Endothelial cell of umbilical vein (primary cell): ENCODE data around the gene RLIM. TPM values are rescaled to one million over a fixed set of nuclear protein-coding genes. Genes with fewer than 3 reads are reported as not detected.

ENCODE experiments used
- BruUV-seq: library from RNA; stranded (reverse); fragments of 400-500 nt; replicated peaks from 2 replicates; lab custom pipeline; 2021; lab: Mats Ljungman, UMichigan
- CTCF ChIA-PET: fragments of 300-600, 350-600 bp; sonication (Branson Sonifier 250); formaldehyde crosslinking; loops from one replicate; lab custom pipeline; 2021; ENCODE audit warnings: antibody characterized with exemption, inconsistent platforms; lab: Charles Lee
- POLR2A ChIA-PET: fragments of 300-600, 350-600 bp; sonication (Branson Sonifier 250); formaldehyde crosslinking; loops from one replicate; lab custom pipeline; 2021; ENCODE audit warnings: antibody characterized with exemption, inconsistent platforms; lab: Charles Lee
- DNase-seq: peaks from one replicate; pipeline ENCODE4 v3.0.0-alpha.2; 2011; ENCODE audit warnings: low read depth, low spot score
- FAIRE-seq: peaks from 2 replicates; lab custom pipeline; 2011; peaks lifted over from hg19 to GRCh38; lab: Jason Lieb, UNC
- H2AFZ ChIP-seq: 2 replicates; pipeline ENCODE4 v1.6.0; 2012; ENCODE audit warnings: low read depth, low read length, control low read depth, inconsistent platforms
- H3K27ac ChIP-seq: 2 replicates; pipeline ENCODE4 v1.5.1; 2011; ENCODE audit warnings: low read depth, mild to moderate bottlenecking, control low read depth, low read length, moderate library complexity; ENCODE audit not compliant: insufficient read depth
- H3K27me3 ChIP-seq, 2 experiments: 2 replicates each; pipeline versions ENCODE4 v1.6.0 to v1.6.1; 2011; ENCODE audit warnings: low read length in 2 of 2, mixed read lengths in 1 of 2; ENCODE audit not compliant: control insufficient read depth in 2 of 2, insufficient read depth in 2 of 2
- H3K36me3 ChIP-seq, 2 experiments: 2 replicates in 1 of 2; 3 replicates in 1 of 2; pipeline ENCODE4 v1.5.1; 2011; ENCODE audit warnings: low read length in 2 of 2, mild to moderate bottlenecking in 1 of 2, moderate library complexity in 1 of 2; ENCODE audit not compliant: control insufficient read depth in 2 of 2, insufficient read depth in 2 of 2; ENCODE audit errors: extremely low read depth in 1 of 2
- H3K4me1 ChIP-seq: 3 replicates; pipeline ENCODE4 v1.5.1; 2011; ENCODE audit warnings: mild to moderate bottlenecking, low read length; ENCODE audit not compliant: control insufficient read depth, insufficient read depth; ENCODE audit errors: extremely low read depth
- H3K4me2 ChIP-seq: 2 replicates; pipeline ENCODE4 v1.6.1; 2011; ENCODE audit warnings: low read length, control low read depth, mixed read lengths; ENCODE audit not compliant: insufficient read depth
- H3K4me3 ChIP-seq, 3 experiments: fragments of 200-600 bp in 1 of 3; sonication (generic), shearing (Covaris generic) in 1 of 3; replicated peaks in 1 of 3; 2 replicates each; pipeline ENCODE4 v1.5.1; 2011 to 2016; ENCODE audit warnings: control low read depth in 3 of 3, low read length in 3 of 3, mild to moderate bottlenecking in 2 of 3, inconsistent platforms in 1 of 3, low read depth in 1 of 3, moderate library complexity in 1 of 3; ENCODE audit not compliant: insufficient read depth in 1 of 3
- H3K79me2 ChIP-seq: 2 replicates; pipeline ENCODE4 v1.6.0; 2012; ENCODE audit warnings: low read length, inconsistent platforms; ENCODE audit not compliant: control insufficient read depth, insufficient read depth
- H3K9ac ChIP-seq: replicated peaks from 2 replicates; pipeline ENCODE3; 2011; ENCODE audit warnings: low read length, control low read depth; ENCODE audit not compliant: insufficient read depth; ENCODE audit errors: extremely low read depth
- H3K9me1 ChIP-seq: replicated peaks from 3 replicates; pipeline ENCODE4 v1.6.0; 2011; ENCODE audit warnings: mild to moderate bottlenecking, low read length; ENCODE audit not compliant: control insufficient read depth, insufficient read depth; ENCODE audit errors: extremely low read depth
- H3K9me3 ChIP-seq: replicated peaks from 2 replicates; pipeline ENCODE4 v1.5.1; 2012; ENCODE audit warnings: low read length, inconsistent platforms; ENCODE audit not compliant: control insufficient read depth, insufficient read depth
- H4K20me1 ChIP-seq: replicated peaks from 2 replicates; pipeline ENCODE3; 2011; ENCODE audit warnings: mild to moderate bottlenecking, low read length; ENCODE audit not compliant: control insufficient read depth, insufficient read depth; ENCODE audit errors: extremely low read depth
- CTCF ChIP-seq, 2 donors: IDR thresholded peaks; 1 replicate in 1 of 2; 2 replicates in 1 of 2; pipeline ENCODE4 v1.5.1; 2011; ENCODE audit warnings: low read length in 2 of 2, mild to moderate bottlenecking in 2 of 2, moderate library complexity in 2 of 2, control low read depth in 1 of 2, inconsistent platforms in 1 of 2, low read depth in 1 of 2; ENCODE audit not compliant: insufficient read depth in 1 of 2; ENCODE audit errors: extremely low read depth in 1 of 2
- EZH2 ChIP-seq: IDR thresholded peaks from 2 replicates; pipeline ENCODE4 v1.6.1; 2012; ENCODE audit warnings: borderline replicate concordance, low read depth, mild to moderate bottlenecking, moderate library complexity, low read length, inconsistent platforms; ENCODE audit not compliant: severe bottlenecking
- FOS ChIP-seq: IDR thresholded peaks from 2 replicates; pipeline ENCODE4 v1.6.1; 2011; ENCODE audit warnings: mild to moderate bottlenecking, low read length, moderate library complexity, borderline replicate concordance; ENCODE audit not compliant: insufficient read depth
- GATA2 ChIP-seq: IDR thresholded peaks from 2 replicates; pipeline ENCODE4 v1.7.0; 2011; ENCODE audit warnings: low read depth, mild to moderate bottlenecking, moderate library complexity, mixed read lengths, low read length; ENCODE audit not compliant: insufficient read length, insufficient read depth
- JUN ChIP-seq: IDR thresholded peaks from 2 replicates; pipeline ENCODE4 v1.6.1; 2011; ENCODE audit warnings: borderline replicate concordance, low read depth; ENCODE audit not compliant: insufficient read length, insufficient read depth
- MAX ChIP-seq: IDR thresholded peaks from 2 replicates; pipeline ENCODE4 v1.6.1; 2011; ENCODE audit not compliant: insufficient read depth, insufficient read length
- MYC ChIP-seq: IDR thresholded peaks from one replicate; pipeline ENCODE4 v1.6.1; 2011; ENCODE audit warnings: mild to moderate bottlenecking, low read depth, low read length
- POLR2A ChIP-seq: IDR thresholded peaks from 2 replicates; pipeline ENCODE4 v1.6.1; 2012; ENCODE audit warnings: low read depth, mild to moderate bottlenecking, control low read depth, low read length
- POLR2AphosphoS5 ChIP-seq: IDR thresholded peaks from 2 replicates; pipeline ENCODE4 v1.6.1; 2012; ENCODE audit warnings: low read depth, mild to moderate bottlenecking, control low read depth, low read length, moderate library complexity; ENCODE audit not compliant: insufficient read depth
- dilution Hi-C: fragments of 300-500 bp; cut with MboI; formaldehyde crosslinking; loops from one replicate; pipeline ENCODE4 v1.15.0; 2019; ENCODE audit warnings: low sequenced_read_pairs; ENCODE audit not compliant: extremely low pct_ligation_motif_present
- intact Hi-C: fragments of 100-400 bp; cut with micrococcal nuclease; formaldehyde crosslinking; loops from one replicate; pipeline ENCODE4 v1.10.0; 2022
- polyA plus RNA-seq, 4 experiments: library from polyadenylated mRNA; depleted of rRNA in 3 of 4; stranded (reverse) in 3 of 4; unstranded in 1 of 4; fragments of >200 nt; gene quantifications; 2 replicates each; pipeline versions ENCODE4 v1.2.1 to v1.2.3, GENCODE V29; 2011 to 2012; ENCODE audit warnings: missing spikeins in 1 of 4
- total RNA-seq: library from RNA; stranded (reverse); gene quantifications from 2 replicates; pipeline ENCODE4 v1.2.3, GENCODE V29; 2021

Gene RLIM
- total and polyA plus RNA-seq, 2 donors (not counting 3 experiments of a cell fraction or from before 2014, with no cell fraction given): 8.2 to 40.1 TPM

- POLR2A ChIA-PET: no interaction called here
- H3K4me3 ChIP-seq: no peak overlapping the region
- FAIRE-seq: peak; percentile 50
- H4K20me1 ChIP-seq: no peaks in the 10 kb centered on the region
- CTCF ChIA-PET: no interaction called here
- no peaks in the 10 kb centered on the region for H3K27me3 ChIP-seq
- H3K9ac ChIP-seq: no peak overlapping the region
- H3K9me1 ChIP-seq: no peaks in the 10 kb centered on the region
- H3K4me2 ChIP-seq: no peak overlapping the region
- H3K36me3 ChIP-seq: no peaks in the 10 kb centered on the region
- no peaks in the 10 kb centered on the region for H3K79me2 ChIP-seq
- H3K27ac ChIP-seq: no peak overlapping the region
- H2AFZ ChIP-seq: no peak overlapping the region
- intact Hi-C loops (no loop called here), dilution Hi-C loops (no loop called here)
- TF ChIP-seq FOS (no peak), POLR2A (no peak), CTCF (IDR thresholded peaks at IDR 0.05; ENCODE audit: extremely low read depth in 1 of 2, insufficient read depth in 1 of 2, low read depth in 1 of 2, low read length in 2 of 2) (no peak), JUN (no peak), GATA2 (no peak), POLR2AphosphoS5 (no peak), EZH2 (no peak), MAX (no peak), MYC (no peak)
- H3K4me1 ChIP-seq: no peaks in the 10 kb centered on the region
- BruUV-seq: no TSS peak
- no peaks in the 10 kb centered on the region for H3K9me3 ChIP-seq
- peak; percentile 4 for DNase-seq
Measured at GRCh38 chrX:74579597-74580198, 34.7 kb downstream of the RLIM start.
